Measurements from ENCODE around the gene FREM1.

FREM1 gene

GRCh38 chr9:14710804-14711203 is 199.4 kb downstream of the FREM1 start:
- no peak for TF ChIP-seq CTCF (IDR thresholded peaks at IDR 0.05; ENCODE audit: extremely low read depth, insufficient read depth, missing control alignments)
- DNase-seq (ENCODE audit: low spot score), result no peak
- in situ Hi-C loops (cut with MboI; ENCODE audit: low pct_unique_long_range_greater_than_20kb, low sequenced_read_pairs, unreplicated experiment), result no loop called here

GRCh38 chr9:14706530-14707140 is 203.6 kb downstream of the FREM1 start:
- in situ Hi-C loops (cut with MboI; ENCODE audit: low pct_unique_long_range_greater_than_20kb, low sequenced_read_pairs, unreplicated experiment), result no loop called here
- DNase-seq (ENCODE audit: low spot score), result no peak
- TF ChIP-seq CTCF (IDR thresholded peaks at IDR 0.05; ENCODE audit: extremely low read depth, insufficient read depth, missing control alignments), result no peak

GRCh38 chr9:14705079-14705478 is 205.1 kb downstream of the FREM1 start:
- in situ Hi-C loops (cut with MboI; ENCODE audit: low pct_unique_long_range_greater_than_20kb, low sequenced_read_pairs, unreplicated experiment), result no loop called here
- DNase-seq (ENCODE audit: low spot score), result no peak
- TF ChIP-seq CTCF (IDR thresholded peaks at IDR 0.05; ENCODE audit: extremely low read depth, insufficient read depth, missing control alignments), result no peak

- in situ Hi-C loops (cut with MboI; ENCODE audit: low pct_unique_long_range_greater_than_20kb, low sequenced_read_pairs, unreplicated experiment), result no loop called here
- TF ChIP-seq CTCF (IDR thresholded peaks at IDR 0.05; ENCODE audit: extremely low read depth, insufficient read depth, missing control alignments), result no peak
- DNase-seq (ENCODE audit: low spot score), result no peak
Measured at GRCh38 chr9:14704281-14704680, 205.9 kb downstream of the FREM1 start.

- no peak for DNase-seq (ENCODE audit: low spot score)
- no peak for TF ChIP-seq CTCF (IDR thresholded peaks at IDR 0.05; ENCODE audit: extremely low read depth, insufficient read depth, missing control alignments)
- in situ Hi-C loops (cut with MboI; ENCODE audit: low pct_unique_long_range_greater_than_20kb, low sequenced_read_pairs, unreplicated experiment), result no loop called here
Measured at GRCh38 chr9:14702200-14702720, 208.0 kb downstream of the FREM1 start.

- in situ Hi-C loops (cut with MboI; ENCODE audit: low pct_unique_long_range_greater_than_20kb, low sequenced_read_pairs, unreplicated experiment), result no loop called here
- TF ChIP-seq CTCF (IDR thresholded peaks at IDR 0.05; ENCODE audit: extremely low read depth, insufficient read depth, missing control alignments), result no peak
Measured at GRCh38 chr9:14693251-14693861, 216.9 kb downstream of the FREM1 start, which contains the start of gene ZDHHC21. ZDHHC21 (minus strand) TSS chr9:14693432; CDS start chr9:14674340, 19,092 bp downstream.

More at GRCh38 chr9:14693251-14693861, 216.9 kb downstream of the FREM1 start, which contains the start of gene ZDHHC21:
- peak; percentile 85 for DNase-seq (ENCODE audit: low spot score)

All from GM13977 (cell line).